HepG2 (cell line): Measurements from ENCODE around the gene CASR. TPM values are rescaled to one million over a fixed set of nuclear protein-coding genes. Genes with fewer than 3 reads are reported as not detected.

Experiments
- ARNT ChIP-seq: fragments of 450-650 bp; IDR thresholded peaks from 2 replicates; pipeline ENCODE4 v1.6.1; 2017
- ARNT2 ChIP-seq: sonication (generic); formaldehyde crosslinking; IDR thresholded peaks from 2 replicates; pipeline ENCODE4 v1.8.0; 2022; ENCODE audit warnings: mild to moderate bottlenecking, low read depth, missing genetic modification reagents, moderate library complexity
- ATF4 ChIP-seq, 2 experiments: fragments of 450-650 bp in 1 of 2; sonication (generic) in 1 of 2; formaldehyde crosslinking; IDR thresholded peaks; 2 replicates each; pipeline versions ENCODE4 v1.5.0 to v1.8.0; 2020 to 2022; ENCODE audit warnings: mild to moderate bottlenecking in 1 of 2, missing genetic modification reagents in 1 of 2
- ETV5 ChIP-seq: IDR thresholded peaks from 2 replicates; pipeline ENCODE4 v1.6.1; 2018; ENCODE audit warnings: missing biosample characterization, missing genetic modification reagents, inconsistent platforms, borderline replicate concordance
- ETV6 ChIP-seq: sonication (generic); formaldehyde crosslinking; conservative IDR thresholded peaks from 2 replicates; pipeline ENCODE4 v1.4.0; 2020; ENCODE audit warnings: missing genetic modification reagents
- FOSL2 ChIP-seq: sonication (generic); formaldehyde crosslinking; IDR thresholded peaks from 2 replicates; pipeline ENCODE4 v1.4.0; 2020; ENCODE audit warnings: missing genetic modification reagents
- GATA4 ChIP-seq: sonication (generic); IDR thresholded peaks from 2 replicates; pipeline ENCODE4 v1.6.1; 2016; ENCODE audit warnings: antibody characterized with exemption, low read depth, borderline replicate concordance
- GTF3A ChIP-seq: sonication (generic); formaldehyde crosslinking; conservative IDR thresholded peaks from 2 replicates; pipeline ENCODE4 v1.4.0; 2020; ENCODE audit warnings: mild to moderate bottlenecking, missing genetic modification reagents
- KDM4B ChIP-seq: sonication (generic); formaldehyde crosslinking; IDR thresholded peaks from 2 replicates; pipeline ENCODE4 v1.4.0; 2020; ENCODE audit warnings: missing genetic modification reagents
- KLF6 ChIP-seq: IDR thresholded peaks from 2 replicates; pipeline ENCODE4 v1.8.0; 2016; ENCODE audit warnings: missing biosample characterization, missing genetic modification reagents
- MBNL3 ChIP-seq: fragments of 250-450 bp; sonication (Bioruptor Pico); conservative IDR thresholded peaks from 2 replicates; pipeline ENCODE4 v1.8.0; 2022; ENCODE audit warnings: mild to moderate bottlenecking, inconsistent platforms
- MXI1 ChIP-seq: IDR thresholded peaks from 3 replicates; pipeline ENCODE4 v1.6.1; 2012; ENCODE audit warnings: low read depth, low read length, inconsistent platforms, borderline replicate concordance
- PTBP1 ChIP-seq: fragments of 200-400 bp; formaldehyde crosslinking; IDR thresholded peaks from 2 replicates; pipeline ENCODE4 v1.6.1; 2018; ENCODE audit warnings: low read length, low read depth; ENCODE audit not compliant: poor library complexity, severe bottlenecking
- SMARCC2 ChIP-seq: fragments of 450-650 bp; IDR thresholded peaks from 2 replicates; pipeline ENCODE4 v1.6.1; 2017; ENCODE audit warnings: antibody characterized with exemption, mild to moderate bottlenecking
- SP2 ChIP-seq: sonication (generic); formaldehyde crosslinking; IDR thresholded peaks from 2 replicates; pipeline ENCODE4 v1.5.1; 2020; ENCODE audit warnings: mild to moderate bottlenecking, missing genetic modification reagents
- TEAD3 ChIP-seq: optimal IDR thresholded peaks from 2 replicates; pipeline ENCODE3; 2016; ENCODE audit warnings: borderline replicate concordance
- ZBTB25 ChIP-seq: IDR thresholded peaks from 2 replicates; pipeline ENCODE4 v1.6.1; 2018; ENCODE audit warnings: missing genetic modification reagents
- ZBTB33 ChIP-seq: sonication (generic); formaldehyde crosslinking; IDR thresholded peaks from 2 replicates; pipeline ENCODE4 v1.4.0; 2020; ENCODE audit warnings: missing genetic modification reagents
- ZKSCAN1 ChIP-seq: fragments of 150-350 bp; IDR thresholded peaks from 2 replicates; pipeline ENCODE4 v1.6.1; 2014; ENCODE audit warnings: low read length
- ZKSCAN8 ChIP-seq: IDR thresholded peaks from 2 replicates; pipeline ENCODE4 v1.6.1; 2016; ENCODE audit warnings: borderline replicate concordance, missing genetic modification reagents, missing compliant biosample characterization
- ZNF253 ChIP-seq: sonication (generic); formaldehyde crosslinking; IDR thresholded peaks from 2 replicates; pipeline ENCODE4 v1.8.0; 2022; ENCODE audit warnings: mild to moderate bottlenecking, missing genetic modification reagents, borderline replicate concordance
- ZNF280B ChIP-seq: sonication (generic); formaldehyde crosslinking; IDR thresholded peaks from 2 replicates; pipeline ENCODE4 v1.5.0; 2020; ENCODE audit warnings: missing genetic modification reagents, mild to moderate bottlenecking, borderline replicate concordance
- ZNF547 ChIP-seq: sonication (generic); formaldehyde crosslinking; IDR thresholded peaks from 2 replicates; pipeline ENCODE4 v1.5.1; 2020; ENCODE audit warnings: mild to moderate bottlenecking, missing genetic modification reagents
- ZNF746 ChIP-seq: sonication (generic); formaldehyde crosslinking; IDR thresholded peaks from 2 replicates; pipeline ENCODE4 v1.8.0; 2022; ENCODE audit warnings: mild to moderate bottlenecking, missing genetic modification reagents
- ZNF768 ChIP-seq: sonication (generic); formaldehyde crosslinking; IDR thresholded peaks from 2 replicates; pipeline ENCODE4 v1.4.0; 2020; ENCODE audit warnings: missing genetic modification reagents
- ZNF816 ChIP-seq: sonication (generic); formaldehyde crosslinking; IDR thresholded peaks from 2 replicates; pipeline ENCODE4 v1.8.0; 2022; ENCODE audit warnings: missing genetic modification reagents, mild to moderate bottlenecking, borderline replicate concordance
- ZSCAN29 ChIP-seq: sonication (generic); formaldehyde crosslinking; conservative IDR thresholded peaks from 2 replicates; pipeline ENCODE4 v1.4.0; 2020; ENCODE audit warnings: mild to moderate bottlenecking, missing genetic modification reagents
- polyA plus RNA-seq, 8 experiments: library from polyadenylated mRNA; depleted of rRNA in 3 of 8; stranded (reverse) in 7 of 8; unstranded in 1 of 8; fragments of >200 nt; fragmentation: Illumina TruSeq in 4 of 8; extraction: Trizol in 4 of 8; gene quantifications; 2 replicates each; pipeline versions ENCODE4 v1.2.1 to v1.2.3, GENCODE V29; 2011 to 2016; ENCODE audit warnings: low read depth in 4 of 8, missing spikeins in 1 of 8, mixed read lengths in 1 of 8; ENCODE audit not compliant: insufficient read depth in 1 of 8
- total RNA-seq, 5 experiments: library from RNA; depleted of rRNA; stranded (reverse); fragments of >200 nt; fragmentation: Illumina TruSeq; extraction: Trizol; gene quantifications; 2 replicates each; pipeline ENCODE4 v1.2.3, GENCODE V29; 2016; ENCODE audit warnings: low read depth in 1 of 5

Gene CASR
- total and polyA plus RNA-seq, 2 of the 13 experiments (the other 11 are each of a cell fraction or from before 2014, with no cell fraction given), result not detected

- TF ChIP-seq ZNF280B, result no peak
- TF ChIP-seq ZNF816 (CRISPR knock-in tag), result no peak
- TF ChIP-seq MBNL3 (CRISPR knock-in tag), result no peak
- TF ChIP-seq ZNF746 (CRISPR knock-in tag), result no peak
- no peak for TF ChIP-seq ARNT2 (CRISPR knock-in tag)
- TF ChIP-seq SP2 (CRISPR knock-in tag), result no peak
- TF ChIP-seq SMARCC2, result no peak
- TF ChIP-seq ZNF547 (CRISPR knock-in tag), result no peak
- TF ChIP-seq FOSL2 (CRISPR knock-in tag), result no peak
- TF ChIP-seq ZSCAN29 (CRISPR knock-in tag), result peak; percentile 85; the same call in 1 of the 2 replicates
- no peak for TF ChIP-seq ETV6 (CRISPR knock-in tag)
- no peak for TF ChIP-seq MXI1
- no peak for TF ChIP-seq ARNT
- no peak for TF ChIP-seq GATA4
- no peak for TF ChIP-seq KLF6 (CRISPR knock-in tag)
- no peak for TF ChIP-seq KDM4B (CRISPR knock-in tag)
- TF ChIP-seq ZKSCAN8, result no peak
- no peak for TF ChIP-seq ETV5 (CRISPR knock-in tag)
- TF ChIP-seq ZBTB33, result no peak
- no peak for TF ChIP-seq ZNF253 (CRISPR knock-in tag)
- TF ChIP-seq ZBTB25 (CRISPR knock-in tag), result no peak
- TF ChIP-seq GTF3A (CRISPR knock-in tag), result 0 out of 2 replicates have a peak, but pooled peaks have one; percentile 74
- no peak for TF ChIP-seq TEAD3
- TF ChIP-seq PTBP1, result no peak
- TF ChIP-seq ATF4 (CRISPR knock-in tag; IDR thresholded peaks at IDR 0.05), result no peak
- no peak for TF ChIP-seq ZNF768
- TF ChIP-seq ZKSCAN1, result no peak
Measured at GRCh38 chr3:122305818-122306621, 122.6 kb downstream of the CASR start (continued).
